CD4-positive, alpha-beta memory T cell (primary cell): Measurements from ENCODE around the gene TOR1A. TPM values are rescaled to one million over a fixed set of nuclear protein-coding genes. Genes with fewer than 3 reads are reported as not detected.

Experiments used
- CTCF ChIA-PET: fragments of 350-600 bp; sonication (Branson Sonifier 250); formaldehyde crosslinking; loops from one replicate; lab custom pipeline; 2021; ENCODE audit warnings: inconsistent platforms; ENCODE audit not compliant: partially characterized antibody; lab: Charles Lee
- POLR2A ChIA-PET: fragments of 350-600 bp; sonication (Branson Sonifier 250); formaldehyde crosslinking; loops from one replicate; lab custom pipeline; 2021; ENCODE audit not compliant: partially characterized antibody; lab: Charles Lee
- DNase-seq, 5 donors: peaks; one replicate each; pipeline versions ENCODE4 v3.0.0 to v3.0.0-alpha.2; 2020 to 2022; ENCODE audit warnings: mixed read lengths in 1 of 5
- H3K27ac ChIP-seq: one replicate; pipeline ENCODE4 v1.7.0; 2013; ENCODE audit warnings: low read depth, low read length
- H3K27me3 ChIP-seq: 2 replicates; pipeline ENCODE4 v1.7.0; 2013; ENCODE audit warnings: mild to moderate bottlenecking, low read length, moderate library complexity; ENCODE audit not compliant: insufficient read depth
- H3K36me3 ChIP-seq: 2 replicates; pipeline ENCODE4 v1.7.0; 2013; ENCODE audit warnings: mild to moderate bottlenecking, low read length, moderate library complexity; ENCODE audit not compliant: insufficient read depth
- H3K4me1 ChIP-seq: 2 replicates; pipeline ENCODE4 v1.7.0; 2013; ENCODE audit warnings: mild to moderate bottlenecking, low read length, moderate library complexity; ENCODE audit not compliant: insufficient read depth
- H3K4me3 ChIP-seq, 2 donors: one replicate each; pipeline ENCODE4 v1.7.0; 2013; ENCODE audit warnings: low read length in 2 of 2, mild to moderate bottlenecking in 1 of 2
- H3K9me3 ChIP-seq, 2 donors: one replicate each; pipeline ENCODE4 v1.7.0; 2013; ENCODE audit warnings: low read length in 2 of 2, control low read depth in 1 of 2; ENCODE audit not compliant: control insufficient read depth in 1 of 2
- H3K27ac Mint-ChIP-seq, 7 donors: one replicate each; pipeline ENCODE4 v1.8.0; 2020 to 2021; ENCODE audit warnings: mixed read lengths in 7 of 7, mild to moderate bottlenecking in 6 of 7, inconsistent platforms in 3 of 7, moderate library complexity in 3 of 7
- H3K27me3 Mint-ChIP-seq, 2 donors: one replicate each; pipeline ENCODE4 v1.8.0; 2020 to 2021; ENCODE audit warnings: mixed read lengths in 2 of 2
- H3K36me3 Mint-ChIP-seq, 2 donors: one replicate each; pipeline ENCODE4 v1.8.0; 2020 to 2021; ENCODE audit warnings: mixed read lengths in 2 of 2, inconsistent platforms in 1 of 2, mild to moderate bottlenecking in 1 of 2
- H3K4me1 Mint-ChIP-seq, 4 donors: one replicate each; pipeline ENCODE4 v1.8.0; 2020 to 2021; ENCODE audit warnings: mixed read lengths in 4 of 4, mild to moderate bottlenecking in 1 of 4
- H3K4me3 Mint-ChIP-seq, 8 donors: one replicate each; pipeline ENCODE4 v1.8.0; 2020 to 2021; ENCODE audit warnings: mixed read lengths in 8 of 8, mild to moderate bottlenecking in 7 of 8, moderate library complexity in 6 of 8, inconsistent platforms in 3 of 8
- H3K9me3 Mint-ChIP-seq, 8 donors: one replicate each; pipeline ENCODE4 v1.8.0; 2020 to 2021; ENCODE audit warnings: mixed read lengths in 8 of 8, mild to moderate bottlenecking in 5 of 8, inconsistent platforms in 3 of 8, moderate library complexity in 1 of 8
- intact Hi-C: fragments of 100-400 bp; cut with micrococcal nuclease; formaldehyde crosslinking; loops from one replicate; pipeline ENCODE4 v1.15.1; 2023
- polyA plus RNA-seq, 2 donors: library from polyadenylated mRNA; unstranded; fragments of 300-500 nt; fragmentation: Illumina TruSeq; gene quantifications; one replicate each; pipeline ENCODE4 v1.2.3, GENCODE V29; 2021
- total RNA-seq, 2 experiments: library from RNA; stranded (reverse); gene quantifications; one replicate each; pipeline ENCODE4 v1.2.3, GENCODE V29; 2021

TOR1A gene
- total and polyA plus RNA-seq, 4 experiments from 2014 or later, result 39.8 to 82.5 (median 54.1) TPM

DNA sequence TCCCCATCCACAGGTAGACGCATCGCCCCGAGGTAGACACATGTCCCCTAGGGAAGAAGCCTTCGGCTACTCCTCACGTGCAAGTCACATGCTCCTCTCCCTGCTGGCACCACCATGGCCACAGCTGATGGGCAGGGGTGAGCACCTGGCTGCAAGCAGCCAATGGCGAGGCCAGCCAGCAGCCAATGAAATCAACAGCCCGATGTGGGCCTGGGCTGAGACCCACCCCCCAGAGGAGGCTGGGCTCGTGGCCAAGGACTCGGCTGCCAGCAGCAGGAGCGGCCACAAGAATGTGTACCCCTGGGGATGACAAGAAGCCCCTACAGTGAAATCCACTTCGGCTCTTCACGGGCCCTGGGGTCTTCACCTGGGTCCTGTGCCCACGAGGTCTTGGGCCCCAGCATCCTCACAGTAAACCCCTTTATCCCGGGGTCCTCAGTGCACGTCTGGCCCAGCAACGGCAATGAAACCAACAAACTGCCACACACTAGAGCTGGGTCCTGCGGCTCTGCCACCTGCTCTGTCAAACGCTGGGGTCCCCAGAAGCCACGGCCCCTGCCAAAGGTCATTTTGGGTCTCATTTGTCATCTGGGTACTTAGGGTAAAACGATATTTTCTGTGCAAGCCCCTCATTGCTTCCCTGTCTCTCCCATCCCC is 49.0 kb downstream of the TOR1A start:
- H3K4me1 ChIP-seq, result peaks cover 10% of the 10 kb centered on the region
- intact Hi-C loops, result no loop called here
- no peaks in the 10 kb centered on the region for H3K9me3 Mint-ChIP-seq
- no peaks in the 10 kb centered on the region for H3K36me3 ChIP-seq
- CTCF ChIA-PET, result interaction anchor here (1.2 to 3.8 kb wide), 3 partner anchors 9 to 37 kb away, joined by 4 to 17 read pairs (median 7); no protein-coding TSS in a partner anchor
- no peak overlapping the region for H3K27ac ChIP-seq
- H3K27me3 Mint-ChIP-seq, result peaks cover 8 to 11% of the 10 kb centered on the region in 2 donors
- no peak overlapping the region for H3K27ac Mint-ChIP-seq
- POLR2A ChIA-PET, result no interaction called here
- no peak for DNase-seq
- no peak overlapping the region for H3K4me3 ChIP-seq
- H3K36me3 Mint-ChIP-seq, result no peaks in the 10 kb centered on the region
- H3K4me3 Mint-ChIP-seq, result no peak overlapping the region
- peaks cover 2 to 10% (median 7%) of the 10 kb centered on the region in 4 donors for H3K4me1 Mint-ChIP-seq
- H3K27me3 ChIP-seq, result no peaks in the 10 kb centered on the region
- no peaks in the 10 kb centered on the region for H3K9me3 ChIP-seq

DNA sequence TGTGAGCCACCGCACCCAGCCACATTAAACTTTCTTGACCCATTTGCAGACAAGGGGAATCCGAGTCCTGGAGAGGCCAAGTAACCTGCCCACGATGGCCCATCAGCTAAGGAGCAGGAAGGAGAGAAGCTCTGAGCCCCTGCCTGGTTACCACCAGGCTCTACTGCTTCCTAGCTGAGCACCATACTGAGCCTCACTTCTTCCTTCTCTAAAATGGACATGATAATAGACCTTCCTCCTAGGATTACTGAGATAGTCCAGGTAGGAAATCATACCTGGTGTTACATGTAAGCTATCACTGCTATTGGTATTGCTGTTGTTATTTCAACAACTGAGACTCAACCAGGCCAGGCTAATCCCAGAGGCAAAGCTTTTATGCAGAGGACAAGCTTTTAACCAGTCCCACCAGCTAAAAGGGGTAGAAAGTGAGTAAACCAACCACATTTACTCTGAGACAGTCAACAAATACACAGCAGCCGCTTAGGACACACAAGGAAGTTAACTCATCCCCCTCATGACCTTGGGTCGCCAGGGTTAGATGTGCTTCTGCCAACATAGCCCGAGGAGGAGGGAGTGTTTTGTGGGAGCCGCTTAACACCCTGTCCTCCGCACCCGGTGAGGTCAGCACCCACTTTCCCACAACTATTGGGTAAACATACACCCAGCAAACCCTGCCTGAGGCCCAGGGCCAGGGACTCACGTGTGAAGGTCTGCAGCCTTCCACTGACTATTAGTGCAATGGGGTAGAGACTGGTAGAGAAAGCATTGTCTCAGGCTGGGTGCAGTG is 50.5 kb downstream of the TOR1A start:
- H3K9me3 Mint-ChIP-seq, result no peaks in the 10 kb centered on the region
- no peaks in the 10 kb centered on the region for H3K36me3 Mint-ChIP-seq
- no peak overlapping the region for H3K4me3 Mint-ChIP-seq
- no peak overlapping the region for H3K27ac Mint-ChIP-seq
- intact Hi-C loops, result no loop called here
- CTCF ChIA-PET, result interaction anchor here (1.4 to 1.8 kb wide), 4 partner anchors 8 to 36 kb away, joined by 3 to 6 read pairs (median 4); no protein-coding TSS in a partner anchor
- H3K9me3 ChIP-seq, result no peaks in the 10 kb centered on the region
- POLR2A ChIA-PET, result interaction anchor here (1.1 kb wide), 1 partner anchor 36 kb away, joined by 4 read pairs; no protein-coding TSS in a partner anchor
- peaks cover 2 to 10% (median 7%) of the 10 kb centered on the region in 4 donors for H3K4me1 Mint-ChIP-seq
- no peak overlapping the region for H3K4me3 ChIP-seq
- H3K27me3 ChIP-seq, result no peaks in the 10 kb centered on the region
- H3K4me1 ChIP-seq, result peaks cover 10% of the 10 kb centered on the region
- no peaks in the 10 kb centered on the region for H3K36me3 ChIP-seq
- no peak overlapping the region for H3K27ac ChIP-seq
- no peak for DNase-seq
- H3K27me3 Mint-ChIP-seq, result peaks cover 8 to 11% of the 10 kb centered on the region in 2 donors

GRCh38 chr9:129770741-129771140 is 53.2 kb downstream of the TOR1A start:
- Mint-ChIP-seq H3K4me3 (no peak overlapping the region), H3K4me1 (no peaks in the 10 kb centered on the region), H3K9me3 (no peaks in the 10 kb centered on the region), H3K27me3 (peaks cover 3 to 7% of the 10 kb centered on the region in 2 donors), H3K27ac (no peak overlapping the region), H3K36me3 (no peaks in the 10 kb centered on the region)
- H3K4me1 ChIP-seq, result no peaks in the 10 kb centered on the region
- no peaks in the 10 kb centered on the region for H3K9me3 ChIP-seq
- POLR2A ChIA-PET, result no interaction called here
- no peak overlapping the region for H3K27ac ChIP-seq
- H3K4me3 ChIP-seq, result no peak overlapping the region
- DNase-seq, result no peak
- intact Hi-C loops, result no loop called here
- H3K27me3 ChIP-seq, result no peaks in the 10 kb centered on the region
- no peaks in the 10 kb centered on the region for H3K36me3 ChIP-seq
- CTCF ChIA-PET, result no interaction called here

DNA sequence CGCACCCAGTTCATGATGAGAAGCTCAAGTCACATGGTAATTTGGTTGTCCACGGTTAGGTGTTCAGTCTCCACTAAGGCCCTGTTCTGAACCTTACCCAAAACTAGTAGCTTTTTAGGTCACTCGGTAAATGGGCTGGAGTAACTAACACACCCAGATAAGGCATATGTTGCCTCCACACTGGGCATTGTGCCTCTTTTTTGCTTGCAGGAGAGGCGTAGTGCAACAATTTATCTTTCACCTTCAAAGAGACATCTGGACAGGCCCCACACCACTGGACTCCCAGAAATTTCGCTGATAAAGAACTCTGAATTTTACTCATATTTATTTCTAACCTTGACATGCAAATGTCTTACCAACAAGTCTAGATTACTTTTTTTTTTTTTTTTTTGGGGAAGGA is 54.3 kb downstream of the TOR1A start:
- H3K27ac Mint-ChIP-seq, result no peak overlapping the region
- Histone ChIP-seq H3K9me3 (no peaks in the 10 kb centered on the region), H3K4me1 (no peaks in the 10 kb centered on the region), H3K27ac (no peak overlapping the region), H3K36me3 (no peaks in the 10 kb centered on the region), H3K27me3 (no peaks in the 10 kb centered on the region), H3K4me3 (no peak overlapping the region)
- DNase-seq, result no peak
- ChIA-PET POLR2A (no interaction called here), CTCF (interaction anchor here (1.2 kb wide), 1 partner anchor 13 kb away, joined by 9 read pairs; no protein-coding TSS in a partner anchor)
- H3K27me3 Mint-ChIP-seq, result peaks cover 3 to 7% of the 10 kb centered on the region in 2 donors
- intact Hi-C loops, result no loop called here
- no peaks in the 10 kb centered on the region for H3K4me1 Mint-ChIP-seq
- no peaks in the 10 kb centered on the region for H3K9me3 Mint-ChIP-seq
- no peaks in the 10 kb centered on the region for H3K36me3 Mint-ChIP-seq
- H3K4me3 Mint-ChIP-seq, result no peak overlapping the region

- Histone ChIP-seq H3K27me3 (no peaks in the 10 kb centered on the region), H3K4me1 (no peaks in the 10 kb centered on the region), H3K9me3 (no peaks in the 10 kb centered on the region), H3K27ac (no peak overlapping the region), H3K4me3 (no peak overlapping the region), H3K36me3 (no peaks in the 10 kb centered on the region)
- Mint-ChIP-seq H3K36me3 (no peaks in the 10 kb centered on the region), H3K4me1 (no peaks in the 10 kb centered on the region), H3K27me3 (peaks cover 0 to 3% of the 10 kb centered on the region in 2 donors), H3K9me3 (no peaks in the 10 kb centered on the region), H3K4me3 (no peak overlapping the region), H3K27ac (no peak overlapping the region)
- intact Hi-C loops, result no loop called here
- ChIA-PET CTCF (interaction anchor here (1.2 kb wide), 1 partner anchor 14 kb away, joined by 9 read pairs; no protein-coding TSS in a partner anchor), POLR2A (no interaction called here)
- DNase-seq, result no peak
These were observed 55.5 kb downstream of the TOR1A start for GRCh38 chr9:129768486-129768885.

DNA sequence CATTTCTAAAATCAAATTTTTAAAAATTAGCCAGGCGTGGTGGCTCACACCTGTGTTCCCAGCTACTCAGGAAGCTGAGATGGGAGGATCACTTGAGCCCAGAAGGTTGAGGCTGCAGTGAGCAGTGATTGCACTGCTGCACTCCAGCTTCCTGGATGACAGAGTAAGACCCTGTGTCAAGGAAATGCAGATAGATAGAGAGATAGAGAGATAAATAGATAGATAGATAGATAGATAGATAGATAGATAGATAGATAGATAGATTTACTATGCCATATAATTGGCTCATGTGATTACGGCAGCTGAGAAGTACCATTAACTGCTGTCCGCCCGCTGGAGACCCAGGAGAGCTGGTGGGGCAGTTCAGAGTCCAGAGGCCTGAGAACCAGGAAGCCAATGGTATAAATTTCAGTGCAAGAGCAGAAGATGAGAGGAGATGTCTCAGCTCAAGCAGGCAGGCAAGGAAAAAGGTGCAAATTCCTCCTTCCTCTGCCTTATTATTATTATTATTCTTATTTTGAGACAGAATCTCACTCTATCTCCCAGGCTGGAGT is 58.1 kb downstream of the TOR1A start:
- POLR2A ChIA-PET, result no interaction called here
- Mint-ChIP-seq H3K27me3 (peaks cover 0 to 2% of the 10 kb centered on the region in 2 donors), H3K9me3 (no peaks in the 10 kb centered on the region), H3K4me1 (no peaks in the 10 kb centered on the region), H3K27ac (no peak overlapping the region), H3K4me3 (no peak overlapping the region), H3K36me3 (no peaks in the 10 kb centered on the region)
- Histone ChIP-seq H3K4me1 (no peaks in the 10 kb centered on the region), H3K27me3 (no peaks in the 10 kb centered on the region), H3K9me3 (no peaks in the 10 kb centered on the region), H3K36me3 (no peaks in the 10 kb centered on the region), H3K4me3 (no peak overlapping the region), H3K27ac (no peak overlapping the region)
- no peak for DNase-seq
- CTCF ChIA-PET, result interaction anchor here (1.2 to 1.9 kb wide), 2 partner anchors 18 to 636 kb away, joined by 3 to 6 read pairs; no protein-coding TSS in a partner anchor
- intact Hi-C loops, result no loop called here
